CD14-positive monocyte (primary cell): ENCODE measurements around the gene MLLT3. TPM values are rescaled to one million over a fixed set of nuclear protein-coding genes. Genes with fewer than 3 reads are reported as not detected.

Source experiments
- DNase-seq, 3 donors: peaks; one replicate each; pipeline ENCODE4 v3.0.0-alpha.2; 2011 to 2022
- H2AFZ ChIP-seq: 2 replicates; pipeline ENCODE4 v1.6.0; 2012; ENCODE audit warnings: mild to moderate bottlenecking, low read depth, low read length, inconsistent platforms; ENCODE audit not compliant: insufficient read depth, poor library complexity, severe bottlenecking
- H3K27ac ChIP-seq, 2 donors: 1 replicate in 1 of 2; 2 replicates in 1 of 2; pipeline ENCODE4 v1.5.1; 2012 to 2013; ENCODE audit warnings: low read length in 2 of 2, control low read depth in 1 of 2, inconsistent platforms in 1 of 2, low read depth in 1 of 2, mild to moderate bottlenecking in 1 of 2
- H3K27me3 ChIP-seq, 2 donors: one replicate each; pipeline versions ENCODE4 v1.6.0 to v1.6.1; 2011 to 2013; ENCODE audit warnings: low read length in 2 of 2; ENCODE audit not compliant: control insufficient read depth in 2 of 2, insufficient read depth in 2 of 2
- H3K36me3 ChIP-seq, 2 donors: replicated peaks in 1 of 2; 1 replicate in 1 of 2; 2 replicates in 1 of 2; pipeline versions ENCODE4 v1.5.1 to v1.6.1; 2012 to 2013; ENCODE audit warnings: low read length in 2 of 2, control low read depth in 1 of 2, inconsistent platforms in 1 of 2, mild to moderate bottlenecking in 1 of 2; ENCODE audit not compliant: insufficient read depth in 2 of 2, control insufficient read depth in 1 of 2
- H3K4me1 ChIP-seq, 2 donors: 1 replicate in 1 of 2; 2 replicates in 1 of 2; pipeline versions ENCODE4 v1.5.1 to v1.6.1; 2012 to 2013; ENCODE audit warnings: low read length in 2 of 2, control low read depth in 1 of 2, inconsistent platforms in 1 of 2, mild to moderate bottlenecking in 1 of 2, moderate library complexity in 1 of 2; ENCODE audit not compliant: insufficient read depth in 2 of 2, control insufficient read depth in 1 of 2
- H3K4me2 ChIP-seq: replicated peaks from 2 replicates; pipeline ENCODE3; 2012; ENCODE audit warnings: low read length, moderate library complexity, mild to moderate bottlenecking; ENCODE audit not compliant: poor library complexity, severe bottlenecking; ENCODE audit errors: extremely low read depth
- H3K4me3 ChIP-seq, 3 experiments: fragments of 200-600 bp in 1 of 3; sonication (generic) in 1 of 3; replicated peaks in 1 of 3; 1 replicate in 2 of 3; 2 replicates in 1 of 3; pipeline ENCODE4 v1.5.1; 2011 to 2013; ENCODE audit warnings: low read length in 3 of 3, mild to moderate bottlenecking in 3 of 3, control low read depth in 2 of 3, low read depth in 2 of 3, inconsistent platforms in 1 of 3, moderate library complexity in 1 of 3
- H3K79me2 ChIP-seq: 2 replicates; pipeline ENCODE4 v1.6.0; 2012; ENCODE audit warnings: mild to moderate bottlenecking, control low read depth, inconsistent platforms, low read length, moderate library complexity; ENCODE audit not compliant: insufficient read depth
- H3K9ac ChIP-seq: 2 replicates; pipeline ENCODE4 v1.6.0; 2017; ENCODE audit warnings: low read length, mild to moderate bottlenecking; ENCODE audit not compliant: insufficient read depth, poor library complexity, severe bottlenecking
- H3K9me3 ChIP-seq, 2 donors: replicated peaks in 1 of 2; 1 replicate in 1 of 2; 2 replicates in 1 of 2; pipeline versions ENCODE4 v1.5.1 to v1.6.1; 2012 to 2013; ENCODE audit warnings: low read length in 2 of 2, control low read depth in 1 of 2; ENCODE audit not compliant: control insufficient read depth in 1 of 2, insufficient read depth in 1 of 2
- H4K20me1 ChIP-seq: 2 replicates; pipeline ENCODE4 v1.6.0; 2012; ENCODE audit warnings: mild to moderate bottlenecking, low read length, control low read depth, moderate library complexity; ENCODE audit not compliant: insufficient read depth
- H3K27ac Mint-ChIP-seq, 7 donors: one replicate each; pipeline ENCODE4 v1.8.0; 2020; ENCODE audit warnings: mild to moderate bottlenecking in 7 of 7, mixed read lengths in 7 of 7, moderate library complexity in 6 of 7, inconsistent platforms in 2 of 7
- H3K27me3 Mint-ChIP-seq, 3 donors: one replicate each; pipeline ENCODE4 v1.8.0; 2021 to 2022; ENCODE audit warnings: low read depth in 3 of 3, mild to moderate bottlenecking in 3 of 3, mixed read lengths in 3 of 3, moderate library complexity in 3 of 3, inconsistent platforms in 1 of 3
- H3K36me3 Mint-ChIP-seq, 2 donors: one replicate each; pipeline ENCODE4 v1.8.0; 2020; ENCODE audit warnings: mixed read lengths in 2 of 2, inconsistent platforms in 1 of 2, mild to moderate bottlenecking in 1 of 2
- H3K4me1 Mint-ChIP-seq: one replicate; pipeline ENCODE4 v1.8.0; 2020; ENCODE audit warnings: mild to moderate bottlenecking, mixed read lengths
- H3K4me3 Mint-ChIP-seq, 2 donors: one replicate each; pipeline ENCODE4 v1.8.0; 2020; ENCODE audit warnings: mild to moderate bottlenecking in 2 of 2, mixed read lengths in 2 of 2, moderate library complexity in 1 of 2
- H3K9me3 Mint-ChIP-seq, 7 donors: one replicate each; pipeline ENCODE4 v1.8.0; 2020 to 2022; ENCODE audit warnings: mixed read lengths in 7 of 7, mild to moderate bottlenecking in 6 of 7, moderate library complexity in 6 of 7, inconsistent platforms in 2 of 7
- CTCF ChIP-seq: fragments of 200-600 bp; IDR thresholded peaks from one replicate; pipeline ENCODE4 v1.8.0; 2022; ENCODE audit warnings: antibody characterized with exemption, mild to moderate bottlenecking
- WGBS: methylation state at CpG from one replicate; pipeline ENCODE4 v1.1.5; 2013; ENCODE audit warnings: missing lambda C conversion rate; ENCODE audit not compliant: insufficient coverage; 5-methylcytosine and 5-hydroxymethylcytosine counted together
- intact Hi-C, 2 donors: fragments of 100-400 bp; cut with micrococcal nuclease; formaldehyde crosslinking; loops; one replicate each; pipeline versions ENCODE4 v1.15.0 to v1.15.1; 2023
- polyA plus RNA-seq, 3 donors: library from polyadenylated mRNA; depleted of rRNA in 1 of 3; unstranded in 2 of 3; stranded (reverse) in 1 of 3; fragments of 300-500 nt in 2 of 3; fragments of >200 nt in 1 of 3; fragmentation: Illumina TruSeq in 2 of 3; gene quantifications; 1 replicate in 2 of 3; 2 replicates in 1 of 3; pipeline ENCODE4 v1.2.3, GENCODE V29; 2012 to 2021

Gene MLLT3
- polyA plus RNA-seq, 3 donors, result 0.81 to 2.3 (median 1.5) TPM

- H3K4me3 ChIP-seq, result no peak overlapping the region
- no peaks in the 10 kb centered on the region for H3K36me3 ChIP-seq
- TF ChIP-seq CTCF, result no peak
- H3K27me3 ChIP-seq, result no peaks in the 10 kb centered on the region
- Mint-ChIP-seq H3K36me3 (no peaks in the 10 kb centered on the region), H3K9me3 (peaks cover 0 to 2% (median 0%) of the 10 kb centered on the region in 7 donors), H3K4me3 (no peak overlapping the region), H3K27me3 (no peaks in the 10 kb centered on the region), H3K4me1 (peaks cover 24% of the 10 kb centered on the region), H3K27ac (no peak overlapping the region)
- peaks cover 12 to 19% of the 10 kb centered on the region in 2 donors for H3K4me1 ChIP-seq
- no peaks in the 10 kb centered on the region for H4K20me1 ChIP-seq
- H2AFZ ChIP-seq, result no peak overlapping the region
- H3K4me2 ChIP-seq, result no peak overlapping the region
- no peak overlapping the region for H3K27ac ChIP-seq
- H3K9ac ChIP-seq, result no peak overlapping the region
- no peaks in the 10 kb centered on the region for H3K79me2 ChIP-seq
- H3K9me3 ChIP-seq, result no peaks in the 10 kb centered on the region
- DNase-seq, result no peak
- intact Hi-C loops, result no loop called here
- 80% methylated on average over 1 of the region's 5 CpGs for WGBS
Observed at GRCh38 chr9:20505574-20505973, 116.7 kb downstream of the MLLT3 start.

- H3K27ac ChIP-seq, result no peak overlapping the region
- Mint-ChIP-seq H3K27ac (no peak overlapping the region), H3K27me3 (no peaks in the 10 kb centered on the region), H3K4me1 (peaks cover 24% of the 10 kb centered on the region), H3K36me3 (no peaks in the 10 kb centered on the region), H3K4me3 (no peak overlapping the region), H3K9me3 (peaks cover 0 to 2% (median 0%) of the 10 kb centered on the region in 7 donors)
- DNase-seq, result no peak
- no peaks in the 10 kb centered on the region for H3K79me2 ChIP-seq
- no peak for TF ChIP-seq CTCF
- no peak overlapping the region for H2AFZ ChIP-seq
- 100% methylated on average over 1 of the region's 1 CpG for WGBS
- intact Hi-C loops, result no loop called here
- no peaks in the 10 kb centered on the region for H3K9me3 ChIP-seq
- H3K27me3 ChIP-seq, result no peaks in the 10 kb centered on the region
- no peak overlapping the region for H3K9ac ChIP-seq
- no peaks in the 10 kb centered on the region for H3K36me3 ChIP-seq
- H3K4me2 ChIP-seq, result no peak overlapping the region
- no peaks in the 10 kb centered on the region for H4K20me1 ChIP-seq
- no peak overlapping the region for H3K4me3 ChIP-seq
- peaks cover 12 to 19% of the 10 kb centered on the region in 2 donors for H3K4me1 ChIP-seq
Observed at GRCh38 chr9:20504930-20505329, 117.4 kb downstream of the MLLT3 start.
